K562 (cell line): ENCODE measurements around the gene PTPRC. TPM values are rescaled to one million over a fixed set of nuclear protein-coding genes. Genes with fewer than 3 reads are reported as not detected.

Experiments used
- ATAC-seq: fragments of 200-7000 bp; cut with Tn5 transposase; 3 replicates; pipeline ENCODE4 v1.9.1; 2020; ENCODE audit warnings: moderate library complexity
- BruUV-seq: library from RNA; stranded (reverse); fragments of 400-500 nt; replicated peaks from 2 replicates; lab custom pipeline; 2021; lab: Mats Ljungman, UMichigan
- CTCF ChIA-PET: fragments of 300-600 bp; formaldehyde crosslinking; extraction: SDS; loops from one replicate; lab custom pipeline; 2021; ENCODE audit warnings: low intra/inter-chr PET ratio; lab: Yijun Ruan, JAX
- POLR2A ChIA-PET: fragments of 300-600, 350-650 bp; sonication (Branson Sonifier 250); formaldehyde crosslinking; extraction: SDS; loops from one replicate; lab custom pipeline; 2021; ENCODE audit warnings: antibody characterized with exemption, inconsistent platforms; lab: Yijun Ruan, JAX
- DNase-seq, 4 experiments: peaks; one replicate each; pipeline versions ENCODE4 v3.0.0 to v3.0.0-alpha.2; 2011 to 2018; ENCODE audit warnings: low spot score in 3 of 4, mixed read lengths in 3 of 4; ENCODE audit errors: extremely low read depth in 1 of 4
- FAIRE-seq: peaks from 2 replicates; lab custom pipeline; 2011; peaks lifted over from hg19 to GRCh38; lab: Jason Lieb, UNC
- H2AFZ ChIP-seq: 2 replicates; pipeline ENCODE4 v1.6.0; 2011; ENCODE audit warnings: low read depth, low read length, control low read depth, inconsistent platforms
- H3K27ac ChIP-seq: fragments of 200-600 bp; 3 replicates; pipeline ENCODE4 v1.8.0; 2011; ENCODE audit warnings: low read depth, mild to moderate bottlenecking, control low read depth, inconsistent platforms, low read length, moderate library complexity, mixed read lengths; ENCODE audit errors: extremely low read depth
- H3K27me3 ChIP-seq, 2 experiments: fragments of 300-600 bp in 1 of 2; 2 replicates in 1 of 2; 3 replicates in 1 of 2; pipeline versions ENCODE4 v1.6.0 to v1.8.0; 2011; ENCODE audit warnings: inconsistent platforms in 2 of 2, low read length in 2 of 2, mild to moderate bottlenecking in 1 of 2, mixed read lengths in 1 of 2, moderate library complexity in 1 of 2; ENCODE audit not compliant: control insufficient read depth in 2 of 2, insufficient read depth in 2 of 2
- H3K36me3 ChIP-seq: fragments of 300-600 bp; 3 replicates; pipeline ENCODE4 v1.8.0; 2011; ENCODE audit warnings: mild to moderate bottlenecking, low read length, inconsistent platforms; ENCODE audit not compliant: control insufficient read depth, insufficient read depth
- H3K4me1 ChIP-seq, 2 experiments: fragments of 200-600 bp in 1 of 2; replicated peaks in 1 of 2; 2 replicates in 1 of 2; 3 replicates in 1 of 2; pipeline versions ENCODE4 v1.5.1 to v1.8.0; 2011; ENCODE audit warnings: inconsistent platforms in 2 of 2, low read length in 2 of 2, mild to moderate bottlenecking in 1 of 2, mixed read lengths in 1 of 2, moderate library complexity in 1 of 2; ENCODE audit not compliant: control insufficient read depth in 2 of 2, insufficient read depth in 2 of 2
- H3K4me2 ChIP-seq: 2 replicates; pipeline ENCODE4 v1.6.1; 2011; ENCODE audit warnings: low read length, control low read depth, inconsistent platforms, mixed read lengths; ENCODE audit not compliant: insufficient read depth
- H3K4me3 ChIP-seq: fragments of 200-600 bp; sonication (generic), shearing (Covaris generic); 2 replicates; pipeline ENCODE4 v1.5.1; 2016; ENCODE audit warnings: control low read depth, inconsistent platforms
- H3K79me2 ChIP-seq: fragments of 200-600 bp; 3 replicates; pipeline ENCODE4 v1.8.0; 2011; ENCODE audit warnings: low read length, inconsistent platforms; ENCODE audit not compliant: control insufficient read depth, insufficient read depth
- H3K9ac ChIP-seq, 2 experiments: 2 replicates each; pipeline versions ENCODE4 v1.6.0 to v1.6.1; 2011; ENCODE audit warnings: low read depth in 2 of 2, low read length in 2 of 2, control low read depth in 1 of 2, inconsistent platforms in 1 of 2, mild to moderate bottlenecking in 1 of 2, mixed read lengths in 1 of 2; ENCODE audit not compliant: insufficient read depth in 1 of 2
- H3K9me1 ChIP-seq: one replicate; pipeline ENCODE4 v1.6.0; 2011; ENCODE audit warnings: inconsistent platforms, mild to moderate bottlenecking, low read length, moderate library complexity; ENCODE audit not compliant: control insufficient read depth, insufficient read depth
- H3K9me3 ChIP-seq: replicated peaks from 2 replicates; pipeline ENCODE4 v1.5.1; 2011; ENCODE audit warnings: low read depth, low read length, inconsistent platforms; ENCODE audit not compliant: control insufficient read depth, insufficient read depth
- H4K20me1 ChIP-seq: replicated peaks from 2 replicates; pipeline ENCODE4 v1.6.1; 2011; ENCODE audit warnings: low read length, inconsistent platforms, mixed read lengths; ENCODE audit not compliant: control insufficient read depth, insufficient read depth
- CEBPB ChIP-seq: fragments of 450-650 bp; IDR thresholded peaks from 2 replicates; pipeline ENCODE4 v1.6.1; 2016; ENCODE audit warnings: missing genetic modification characterization, missing compliant biosample characterization
- GATAD2B ChIP-seq: fragments of 450-650 bp; IDR thresholded peaks from 2 replicates; pipeline ENCODE4 v1.6.1; 2017; ENCODE audit warnings: mild to moderate bottlenecking, borderline replicate concordance
- ILK ChIP-seq: fragments of 450-650 bp; IDR thresholded peaks from 2 replicates; pipeline ENCODE4 v1.6.1; 2016; ENCODE audit warnings: missing genetic modification characterization, low read depth, mild to moderate bottlenecking, missing compliant biosample characterization, moderate library complexity, borderline replicate concordance
- MEIS2 ChIP-seq: fragments of 450-650 bp; IDR thresholded peaks from 2 replicates; pipeline ENCODE4 v1.6.1; 2014; ENCODE audit warnings: mild to moderate bottlenecking; ENCODE audit not compliant: partially characterized antibody
- NR4A1 ChIP-seq, 2 experiments: fragments of 250-450 bp in 1 of 2; fragments of 450-650 bp in 1 of 2; sonication (Bioruptor Pico) in 1 of 2; IDR thresholded peaks; 2 replicates each; pipeline versions ENCODE4 v1.4.0 to v1.6.1; 2016 to 2020; ENCODE audit warnings: mild to moderate bottlenecking in 2 of 2, missing compliant biosample characterization in 1 of 2, missing genetic modification characterization in 1 of 2, moderate library complexity in 1 of 2
- PCBP1 ChIP-seq: fragments of 200-400 bp; formaldehyde crosslinking; IDR thresholded peaks from 2 replicates; pipeline ENCODE4 v1.6.1; 2018; ENCODE audit warnings: mild to moderate bottlenecking, low read depth, low read length; ENCODE audit not compliant: poor library complexity, severe bottlenecking
- STAT5A ChIP-seq: IDR thresholded peaks from 2 replicates; pipeline ENCODE4 v1.6.1; 2012; ENCODE audit warnings: low read length, inconsistent platforms, borderline replicate concordance
- ZC3H4 ChIP-seq: sonication (generic); formaldehyde crosslinking; IDR thresholded peaks from 2 replicates; pipeline ENCODE4 v1.9.0; 2021; ENCODE audit warnings: missing genetic modification reagents, borderline replicate concordance
- ZNF224 ChIP-seq: sonication (generic); formaldehyde crosslinking; IDR thresholded peaks from 2 replicates; pipeline ENCODE4 v1.8.0; 2022; ENCODE audit warnings: mild to moderate bottlenecking, missing genetic modification reagents
- ZNF431 ChIP-seq: sonication (generic); formaldehyde crosslinking; IDR thresholded peaks from 2 replicates; pipeline ENCODE4 v1.8.0; 2022; ENCODE audit warnings: mild to moderate bottlenecking, missing genetic modification reagents
- WGBS: fragments of 100-300 bp; shearing (Covaris generic); methylation state at CpG from one replicate; pipeline ENCODE4 v1.1.6; 2016; ENCODE audit warnings: low coverage, mixed read lengths; ENCODE audit not compliant: insufficient coverage; ENCODE audit errors: missing lambda C conversion rate; 5-methylcytosine and 5-hydroxymethylcytosine counted together
- in situ Hi-C: fragments of 300-500 bp; cut with MboI; formaldehyde crosslinking; loops from 4 replicates; pipeline ENCODE4 v1.15.0; 2018; ENCODE audit warnings: inconsistent platforms, mixed read lengths
- intact Hi-C: fragments of 100-400 bp; cut with micrococcal nuclease; formaldehyde crosslinking; loops from 2 replicates; pipeline ENCODE4 v1.14.2; 2022
- polyA plus RNA-seq, 8 experiments: library from polyadenylated mRNA; depleted of rRNA in 4 of 8; stranded (reverse) in 5 of 8; unstranded in 3 of 8; fragments of >200 nt; fragmentation: Nextera tagmentation in 2 of 8; fragmentation: Illumina TruSeq in 1 of 8; extraction: Ambion mirVana in 2 of 8; extraction: Trizol in 1 of 8; gene quantifications; 2 replicates each; pipeline versions ENCODE4 v1.2.1 to v1.2.3, GENCODE V29; 2011 to 2014; ENCODE audit warnings: inconsistent platforms in 1 of 8, missing spikeins in 1 of 8
- total RNA-seq, 7 experiments: library from RNA; depleted of rRNA in 6 of 7; stranded (reverse); fragments of >200 nt in 6 of 7; fragmentation: Illumina TruSeq in 2 of 7; extraction: Trizol in 2 of 7; gene quantifications; 2 replicates each; pipeline versions ENCODE4 v1.2.1 to v1.2.3, GENCODE V29; 2011 to 2021; ENCODE audit warnings: low replicate concordance in 1 of 7
- TF ChIP-seq, protein P1 (sequence below): fragments of 450-650 bp; IDR thresholded peaks from 2 replicates; pipeline ENCODE4 v1.6.1; 2018; ENCODE audit warnings: mild to moderate bottlenecking, low read depth; ENCODE audit not compliant: partially characterized antibody
- TF ChIP-seq, protein P2 (sequence below): sonication (generic); formaldehyde crosslinking; IDR thresholded peaks from 2 replicates; pipeline ENCODE4 v1.8.0; 2022; ENCODE audit warnings: mild to moderate bottlenecking, missing genetic modification reagents
- TF ChIP-seq, protein P3 (sequence below): fragments of 250-450 bp; sonication (Bioruptor Pico); IDR thresholded peaks from 2 replicates; pipeline ENCODE4 v1.9.0; 2021; ENCODE audit warnings: mild to moderate bottlenecking, inconsistent platforms

The PTPRC gene
- total and polyA plus RNA-seq, 9 of the 15 experiments (the other 6 are each of a cell fraction or from before 2014, with no cell fraction given) = 7.1 to 107 (median 62.9) TPM

DNA sequence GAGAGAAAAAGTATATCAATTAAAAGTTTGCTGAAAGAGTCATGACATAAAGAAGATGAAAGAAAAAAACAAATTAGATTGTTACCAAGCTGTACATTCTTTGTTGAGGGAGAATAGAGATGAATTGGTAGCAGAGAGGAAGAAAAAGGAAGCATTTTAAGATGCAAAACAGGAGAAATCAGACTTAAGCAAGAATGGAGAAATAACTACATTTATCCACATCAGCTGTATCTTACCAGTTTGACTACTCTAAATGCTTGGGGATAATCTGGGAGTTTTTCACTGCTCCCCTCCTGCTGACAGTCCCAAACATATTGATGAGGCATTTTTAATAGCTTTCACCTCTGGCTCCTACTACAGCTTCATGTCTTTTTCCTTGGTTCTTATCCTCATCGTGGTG, 16.8 kb upstream of the PTPRC start:
- Histone ChIP-seq H3K79me2 (no peaks in the 10 kb centered on the region), H3K4me2 (no peak overlapping the region), H4K20me1 (no peaks in the 10 kb centered on the region), H3K9me3 (no peaks in the 10 kb centered on the region), H3K27ac (no peak overlapping the region), H3K4me3 (no peak overlapping the region), H2AFZ (no peak overlapping the region; the same call in none of the 2 replicates), H3K36me3 (no peaks in the 10 kb centered on the region), H3K9me1 (no peaks in the 10 kb centered on the region), H3K9ac (no peak overlapping the region), H3K4me1 (no peaks in the 10 kb centered on the region), H3K27me3 (no peaks in the 10 kb centered on the region)
- 53% methylated on average over 1 of the region's 1 CpG for WGBS
- TF ChIP-seq ZNF224 (CRISPR knock-in tag) = no peak
- TF ChIP-seq, protein P1, sequence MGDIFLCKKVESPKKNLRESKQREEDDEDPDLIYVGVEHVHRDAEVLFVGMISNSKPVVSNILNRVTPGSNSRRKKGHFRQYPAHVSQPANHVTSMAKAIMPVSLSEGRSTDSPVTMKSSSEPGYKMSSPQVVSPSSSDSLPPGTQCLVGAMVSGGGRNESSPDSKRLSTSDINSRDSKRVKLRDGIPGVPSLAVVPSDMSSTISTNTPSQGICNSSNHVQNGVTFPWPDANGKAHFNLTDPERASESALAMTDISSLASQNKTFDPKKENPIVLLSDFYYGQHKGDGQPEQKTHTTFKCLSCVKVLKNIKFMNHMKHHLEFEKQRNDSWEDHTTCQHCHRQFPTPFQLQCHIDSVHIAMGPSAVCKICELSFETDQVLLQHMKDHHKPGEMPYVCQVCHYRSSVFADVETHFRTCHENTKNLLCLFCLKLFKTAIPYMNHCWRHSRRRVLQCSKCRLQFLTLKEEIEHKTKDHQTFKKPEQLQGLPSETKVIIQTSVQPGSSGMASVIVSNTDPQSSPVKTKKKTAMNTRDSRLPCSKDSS = no peak
- TF ChIP-seq ZNF431 (CRISPR knock-in tag) = no peak
- no peak for TF ChIP-seq NR4A1 (CRISPR knock-in tag; IDR thresholded peaks at IDR 0.05)
- TF ChIP-seq NR4A1 (tag; IDR thresholded peaks at IDR 0.05) = no peak
- TF ChIP-seq ILK = no peak
- no peak for TF ChIP-seq MEIS2
- TF ChIP-seq, protein P2, sequence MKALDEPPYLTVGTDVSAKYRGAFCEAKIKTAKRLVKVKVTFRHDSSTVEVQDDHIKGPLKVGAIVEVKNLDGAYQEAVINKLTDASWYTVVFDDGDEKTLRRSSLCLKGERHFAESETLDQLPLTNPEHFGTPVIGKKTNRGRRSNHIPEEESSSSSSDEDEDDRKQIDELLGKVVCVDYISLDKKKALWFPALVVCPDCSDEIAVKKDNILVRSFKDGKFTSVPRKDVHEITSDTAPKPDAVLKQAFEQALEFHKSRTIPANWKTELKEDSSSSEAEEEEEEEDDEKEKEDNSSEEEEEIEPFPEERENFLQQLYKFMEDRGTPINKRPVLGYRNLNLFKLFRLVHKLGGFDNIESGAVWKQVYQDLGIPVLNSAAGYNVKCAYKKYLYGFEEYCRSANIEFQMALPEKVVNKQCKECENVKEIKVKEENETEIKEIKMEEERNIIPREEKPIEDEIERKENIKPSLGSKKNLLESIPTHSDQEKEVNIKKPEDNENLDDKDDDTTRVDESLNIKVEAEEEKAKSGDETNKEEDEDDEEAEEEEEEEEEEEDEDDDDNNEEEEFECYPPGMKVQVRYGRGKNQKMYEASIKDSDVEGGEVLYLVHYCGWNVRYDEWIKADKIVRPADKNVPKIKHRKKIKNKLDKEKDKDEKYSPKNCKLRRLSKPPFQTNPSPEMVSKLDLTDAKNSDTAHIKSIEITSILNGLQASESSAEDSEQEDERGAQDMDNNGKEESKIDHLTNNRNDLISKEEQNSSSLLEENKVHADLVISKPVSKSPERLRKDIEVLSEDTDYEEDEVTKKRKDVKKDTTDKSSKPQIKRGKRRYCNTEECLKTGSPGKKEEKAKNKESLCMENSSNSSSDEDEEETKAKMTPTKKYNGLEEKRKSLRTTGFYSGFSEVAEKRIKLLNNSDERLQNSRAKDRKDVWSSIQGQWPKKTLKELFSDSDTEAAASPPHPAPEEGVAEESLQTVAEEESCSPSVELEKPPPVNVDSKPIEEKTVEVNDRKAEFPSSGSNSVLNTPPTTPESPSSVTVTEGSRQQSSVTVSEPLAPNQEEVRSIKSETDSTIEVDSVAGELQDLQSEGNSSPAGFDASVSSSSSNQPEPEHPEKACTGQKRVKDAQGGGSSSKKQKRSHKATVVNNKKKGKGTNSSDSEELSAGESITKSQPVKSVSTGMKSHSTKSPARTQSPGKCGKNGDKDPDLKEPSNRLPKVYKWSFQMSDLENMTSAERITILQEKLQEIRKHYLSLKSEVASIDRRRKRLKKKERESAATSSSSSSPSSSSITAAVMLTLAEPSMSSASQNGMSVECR (CRISPR knock-in tag) = no peak
- TF ChIP-seq CEBPB (tag) = no peak
- no peak for TF ChIP-seq GATAD2B
- TF ChIP-seq, protein P3, sequence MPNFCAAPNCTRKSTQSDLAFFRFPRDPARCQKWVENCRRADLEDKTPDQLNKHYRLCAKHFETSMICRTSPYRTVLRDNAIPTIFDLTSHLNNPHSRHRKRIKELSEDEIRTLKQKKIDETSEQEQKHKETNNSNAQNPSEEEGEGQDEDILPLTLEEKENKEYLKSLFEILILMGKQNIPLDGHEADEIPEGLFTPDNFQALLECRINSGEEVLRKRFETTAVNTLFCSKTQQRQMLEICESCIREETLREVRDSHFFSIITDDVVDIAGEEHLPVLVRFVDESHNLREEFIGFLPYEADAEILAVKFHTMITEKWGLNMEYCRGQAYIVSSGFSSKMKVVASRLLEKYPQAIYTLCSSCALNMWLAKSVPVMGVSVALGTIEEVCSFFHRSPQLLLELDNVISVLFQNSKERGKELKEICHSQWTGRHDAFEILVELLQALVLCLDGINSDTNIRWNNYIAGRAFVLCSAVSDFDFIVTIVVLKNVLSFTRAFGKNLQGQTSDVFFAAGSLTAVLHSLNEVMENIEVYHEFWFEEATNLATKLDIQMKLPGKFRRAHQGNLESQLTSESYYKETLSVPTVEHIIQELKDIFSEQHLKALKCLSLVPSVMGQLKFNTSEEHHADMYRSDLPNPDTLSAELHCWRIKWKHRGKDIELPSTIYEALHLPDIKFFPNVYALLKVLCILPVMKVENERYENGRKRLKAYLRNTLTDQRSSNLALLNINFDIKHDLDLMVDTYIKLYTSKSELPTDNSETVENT (CRISPR knock-in tag) = no peak
- no peak for TF ChIP-seq ZC3H4 (CRISPR knock-in tag)
- no peak for TF ChIP-seq STAT5A
- no peak for TF ChIP-seq PCBP1
- in situ Hi-C loops = no loop called here
- no peak for DNase-seq
- no peak for FAIRE-seq
- ATAC-seq = no peak
- ChIA-PET CTCF (no interaction called here), POLR2A (interaction anchor here (1.5 kb wide), 1 partner anchor 12 kb away, joined by 8 read pairs; no protein-coding TSS in a partner anchor)
- intact Hi-C loops = no loop called here
- no TSS peak for BruUV-seq
